GM19099 (cell line): ENCODE measurements around the gene TRIM60.

Source experiments
- POLR2A ChIP-seq: IDR thresholded peaks from 3 replicates; pipeline ENCODE4 v1.6.1; 2011; ENCODE audit warnings: low read depth; ENCODE audit not compliant: insufficient read length; ENCODE audit errors: extremely low read depth

Gene TRIM60

GRCh38 chr4:165031436-165032211 lies at the start of gene TRIM60:
Gene TRIM60, plus strand, starts transcription at chr4:165031999. Its CDS starts 8,074 bp downstream, at chr4:165040073.
- TF ChIP-seq POLR2A: no peak

- TF ChIP-seq POLR2A: no peak
These were observed 42.3 kb upstream of the TRIM60 start for GRCh38 chr4:164989471-164989870.

- no peak for TF ChIP-seq POLR2A
These were observed 34.5 kb upstream of the TRIM60 start for GRCh38 chr4:164997324-164997723.

- no peak for TF ChIP-seq POLR2A
These were observed 33.9 kb upstream of the TRIM60 start for GRCh38 chr4:164997941-164998340.

GRCh38 chr4:165005352-165005925 lies 26.4 kb upstream of the TRIM60 start:
- TF ChIP-seq POLR2A: no peak

GRCh38 chr4:165006456-165006855 lies 25.3 kb upstream of the TRIM60 start:
- no peak for TF ChIP-seq POLR2A

GRCh38 chr4:165006886-165007285 lies 24.9 kb upstream of the TRIM60 start:
- TF ChIP-seq POLR2A: no peak

GRCh38 chr4:165009493-165010227 lies 22.1 kb upstream of the TRIM60 start:
- no peak for TF ChIP-seq POLR2A

GRCh38 chr4:165010487-165010886 lies 21.3 kb upstream of the TRIM60 start:
- no peak for TF ChIP-seq POLR2A

- TF ChIP-seq POLR2A: no peak
These were observed 20.8 kb upstream of the TRIM60 start for GRCh38 chr4:165010991-165011390.

GRCh38 chr4:165011403-165011802 lies 20.4 kb upstream of the TRIM60 start:
- TF ChIP-seq POLR2A: no peak

- no peak for TF ChIP-seq POLR2A
These were observed 18.1 kb upstream of the TRIM60 start for GRCh38 chr4:165013691-165014090.

- TF ChIP-seq POLR2A: no peak
These were observed 14.8 kb upstream of the TRIM60 start for GRCh38 chr4:165016971-165017370.

GRCh38 chr4:165027762-165028402 lies 3.9 kb upstream of the TRIM60 start:
- no peak for TF ChIP-seq POLR2A

- TF ChIP-seq POLR2A: no peak
These were observed 16.4 kb downstream of the TRIM60 start for GRCh38 chr4:165048170-165048569.
